Glutamatergic neuron (in vitro differentiated cells): ENCODE results near the gene RNF220. TPM values are rescaled to one million over a fixed set of nuclear protein-coding genes. Genes with fewer than 3 reads are reported as not detected.

Source experiments
- DNase-seq: peaks from one replicate; pipeline ENCODE4 v3.0.0; 2022
- H3K27ac Mint-ChIP-seq: one replicate; pipeline ENCODE4 v1.8.0; 2020; ENCODE audit warnings: mild to moderate bottlenecking, mixed read lengths, inconsistent platforms; ENCODE audit not compliant: unreplicated experiment
- H3K27me3 Mint-ChIP-seq: one replicate; pipeline ENCODE4 v1.8.0; 2020; ENCODE audit warnings: mild to moderate bottlenecking, moderate library complexity, mixed read lengths, inconsistent platforms; ENCODE audit not compliant: unreplicated experiment
- H3K36me3 Mint-ChIP-seq: one replicate; pipeline ENCODE4 v1.8.0; 2020; ENCODE audit warnings: mild to moderate bottlenecking, mixed read lengths, inconsistent platforms; ENCODE audit not compliant: unreplicated experiment
- H3K4me1 Mint-ChIP-seq: one replicate; pipeline ENCODE4 v1.8.0; 2020; ENCODE audit warnings: mild to moderate bottlenecking, low read depth, mixed read lengths, inconsistent platforms; ENCODE audit not compliant: unreplicated experiment
- H3K4me3 Mint-ChIP-seq: one replicate; pipeline ENCODE4 v1.8.0; 2020; ENCODE audit warnings: mild to moderate bottlenecking, mixed read lengths, inconsistent platforms; ENCODE audit not compliant: unreplicated experiment
- H3K9me3 Mint-ChIP-seq: one replicate; pipeline ENCODE4 v1.8.0; 2020; ENCODE audit warnings: mild to moderate bottlenecking, moderate library complexity, mixed read lengths, inconsistent platforms; ENCODE audit not compliant: unreplicated experiment
- total RNA-seq: library from RNA; stranded (reverse); fragmentation: NEBNext Ultra II Directional; extraction: Animal tissue kit (Norgen Biotek cat#: 25700); gene quantifications from one replicate; pipeline ENCODE4 v1.2.1, GENCODE V29; 2021; ENCODE audit not compliant: unreplicated experiment
- TF ChIP-seq, protein P1 (sequence below): fragments of 200-600 bp; sonication (generic); IDR thresholded peaks from one replicate; pipeline ENCODE4 v1.5.0; 2021; ENCODE audit not compliant: partially characterized antibody, unreplicated experiment

Gene RNF220
- total RNA-seq, 1 donor from 2014 or later, result 99.4 TPM

DNA sequence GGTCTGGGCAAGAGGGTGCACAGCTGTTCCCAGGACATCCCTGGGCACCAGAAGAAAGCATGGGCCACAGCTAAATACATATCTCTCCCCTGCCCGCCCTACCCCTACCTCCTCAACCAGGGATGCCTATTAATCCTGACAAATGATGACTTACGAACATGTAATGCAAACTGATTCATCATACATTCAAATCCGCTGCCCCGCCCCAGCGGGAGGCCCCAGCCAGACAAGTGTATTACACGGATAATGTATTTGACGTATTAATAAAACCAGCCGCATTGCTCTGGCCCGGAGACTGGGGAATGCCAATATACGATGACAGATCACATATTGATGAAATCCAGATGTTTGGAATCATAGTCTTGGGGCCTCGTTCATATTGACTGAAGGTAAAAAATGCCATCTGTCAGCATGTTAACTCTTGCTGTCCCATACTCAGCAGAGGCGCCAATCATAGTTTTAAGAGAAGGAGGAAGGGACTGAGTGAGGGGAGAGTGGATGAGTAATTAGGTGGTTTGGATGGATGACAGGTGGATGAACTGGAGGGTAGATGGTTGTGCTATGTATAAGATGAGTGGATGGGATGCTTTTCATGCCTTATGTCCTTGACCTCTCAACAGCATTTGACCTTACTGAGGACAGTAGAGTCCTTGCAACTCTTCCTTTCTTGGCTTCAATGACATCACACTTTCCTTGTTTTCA is 201.0 kb downstream of the RNF220 start:
- H3K27me3 Mint-ChIP-seq, result peaks cover 20% of the 10 kb centered on the region
- TF ChIP-seq, protein P1, sequence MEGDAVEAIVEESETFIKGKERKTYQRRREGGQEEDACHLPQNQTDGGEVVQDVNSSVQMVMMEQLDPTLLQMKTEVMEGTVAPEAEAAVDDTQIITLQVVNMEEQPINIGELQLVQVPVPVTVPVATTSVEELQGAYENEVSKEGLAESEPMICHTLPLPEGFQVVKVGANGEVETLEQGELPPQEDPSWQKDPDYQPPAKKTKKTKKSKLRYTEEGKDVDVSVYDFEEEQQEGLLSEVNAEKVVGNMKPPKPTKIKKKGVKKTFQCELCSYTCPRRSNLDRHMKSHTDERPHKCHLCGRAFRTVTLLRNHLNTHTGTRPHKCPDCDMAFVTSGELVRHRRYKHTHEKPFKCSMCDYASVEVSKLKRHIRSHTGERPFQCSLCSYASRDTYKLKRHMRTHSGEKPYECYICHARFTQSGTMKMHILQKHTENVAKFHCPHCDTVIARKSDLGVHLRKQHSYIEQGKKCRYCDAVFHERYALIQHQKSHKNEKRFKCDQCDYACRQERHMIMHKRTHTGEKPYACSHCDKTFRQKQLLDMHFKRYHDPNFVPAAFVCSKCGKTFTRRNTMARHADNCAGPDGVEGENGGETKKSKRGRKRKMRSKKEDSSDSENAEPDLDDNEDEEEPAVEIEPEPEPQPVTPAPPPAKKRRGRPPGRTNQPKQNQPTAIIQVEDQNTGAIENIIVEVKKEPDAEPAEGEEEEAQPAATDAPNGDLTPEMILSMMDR, result no peak
- no peak for DNase-seq
- H3K4me1 Mint-ChIP-seq, result peaks cover 12% of the 10 kb centered on the region
- no peaks in the 10 kb centered on the region for H3K36me3 Mint-ChIP-seq
- no peak overlapping the region for H3K27ac Mint-ChIP-seq
- no peak overlapping the region for H3K4me3 Mint-ChIP-seq
- peaks cover 5% of the 10 kb centered on the region for H3K9me3 Mint-ChIP-seq

DNA sequence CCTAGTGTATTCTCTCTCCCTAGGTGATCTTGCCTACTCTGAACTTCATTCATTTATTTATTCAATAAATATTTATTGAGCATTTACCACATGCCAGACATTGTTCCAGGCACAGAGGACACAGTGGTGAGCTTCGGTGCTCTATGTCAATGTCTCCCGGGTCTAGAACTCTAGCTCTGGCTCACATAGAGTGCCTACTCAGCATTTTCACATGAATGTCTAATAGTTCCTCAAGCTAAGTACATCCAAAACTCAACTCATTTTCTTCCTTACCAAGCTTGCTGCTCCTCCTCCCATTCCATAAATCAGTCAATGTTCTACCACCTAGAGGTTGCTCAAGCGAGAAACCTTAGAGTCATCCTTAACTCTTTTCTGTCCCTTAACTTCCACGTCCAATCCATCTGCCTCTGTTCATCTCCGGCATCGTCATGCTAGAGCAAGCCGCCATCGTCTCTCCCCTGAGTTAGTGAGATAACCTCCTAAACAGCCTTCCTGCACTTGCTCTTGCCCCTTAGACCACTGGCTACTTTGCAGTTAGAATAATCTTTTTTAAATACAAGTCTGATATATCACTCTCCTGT is 201.7 kb downstream of the RNF220 start:
- Mint-ChIP-seq H3K27ac (no peak overlapping the region), H3K4me3 (peak overlapping the region; percentile 1), H3K27me3 (peaks cover 24% of the 10 kb centered on the region), H3K4me1 (peaks cover 16% of the 10 kb centered on the region), H3K36me3 (no peaks in the 10 kb centered on the region), H3K9me3 (peaks cover 5% of the 10 kb centered on the region)
- no peak for DNase-seq
- TF ChIP-seq, protein P1, result no peak

DNA sequence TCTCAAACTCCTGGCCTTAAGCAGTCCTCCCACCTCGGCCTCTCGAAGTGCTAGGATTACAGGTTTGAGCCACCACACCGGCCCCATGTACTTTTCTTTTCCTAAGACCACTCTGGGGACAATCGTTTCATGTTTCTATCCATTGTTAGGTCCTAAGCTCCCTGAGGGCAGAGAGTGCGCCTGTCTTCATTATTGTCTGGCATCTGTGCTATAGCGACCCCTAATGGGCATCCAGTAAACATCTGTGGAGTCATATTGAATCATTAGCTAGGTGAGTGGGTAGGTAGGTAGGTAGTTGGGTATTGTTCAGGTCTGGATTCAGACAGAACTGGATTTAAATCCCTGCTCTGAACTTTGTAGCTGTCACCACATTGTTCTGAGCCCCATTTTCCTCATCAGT is 203.1 kb downstream of the RNF220 start:
- no peak for DNase-seq
- Mint-ChIP-seq H3K27ac (no peak overlapping the region), H3K36me3 (no peaks in the 10 kb centered on the region), H3K4me1 (peaks cover 21% of the 10 kb centered on the region), H3K9me3 (peaks cover under 1% of the 10 kb centered on the region), H3K4me3 (no peak overlapping the region), H3K27me3 (peaks cover 16% of the 10 kb centered on the region)
- TF ChIP-seq, protein P1, result no peak

DNA sequence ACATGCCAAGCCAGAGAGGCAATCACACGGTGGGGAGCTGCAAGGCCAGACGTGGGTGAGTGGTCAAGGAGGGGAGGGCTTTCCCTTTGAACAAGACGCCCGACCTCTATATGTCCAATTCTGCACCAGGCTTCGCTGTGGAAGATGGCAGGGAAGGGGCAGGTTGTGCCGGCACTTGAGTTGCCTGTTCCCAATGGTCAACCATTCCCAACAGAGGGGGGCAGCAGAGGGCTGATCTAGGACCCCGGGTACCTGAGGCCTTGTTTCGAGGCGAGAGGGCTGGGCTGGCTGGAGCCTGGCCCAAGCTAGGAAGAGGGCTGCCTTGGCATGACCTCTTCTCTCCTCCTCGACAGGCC is 204.3 kb downstream of the RNF220 start:
- H3K27me3 Mint-ChIP-seq, result peaks cover 11% of the 10 kb centered on the region
- H3K4me1 Mint-ChIP-seq, result peaks cover 15% of the 10 kb centered on the region
- peaks cover 2% of the 10 kb centered on the region for H3K9me3 Mint-ChIP-seq

More for the DNA sequence above, 204.3 kb downstream of the RNF220 start:
- Mint-ChIP-seq H3K4me3 (peak overlapping the region; percentile 19), H3K27ac (no peak overlapping the region), H3K36me3 (no peaks in the 10 kb centered on the region)
- peak; percentile 85 for DNase-seq
- TF ChIP-seq, protein P1, result peak; percentile 65
